PFSK-1 (cell line): Measurements from ENCODE around the gene UBASH3A.
A peak's percentile ranks its signal among the peaks of the same experiment; 100 is the strongest.

Source experiments
- FOXP2 ChIP-seq: optimal IDR thresholded peaks from 2 replicates; pipeline ENCODE3; 2011; ENCODE audit warnings: borderline replicate concordance, control low read depth, inconsistent platforms; ENCODE audit not compliant: insufficient read depth; ENCODE audit errors: extremely low read length, extremely low read depth
- POLR2AphosphoS5 ChIP-seq: IDR thresholded peaks from 2 replicates; pipeline ENCODE4 v1.6.1; 2012; ENCODE audit warnings: low read depth, mild to moderate bottlenecking, control low read depth, low read length, moderate library complexity
- SIN3A ChIP-seq: IDR thresholded peaks from 2 replicates; pipeline ENCODE4 v1.6.1; 2012; ENCODE audit warnings: mild to moderate bottlenecking, low read length, moderate library complexity, borderline replicate concordance; ENCODE audit not compliant: insufficient read depth
- TAF1 ChIP-seq: IDR thresholded peaks from 2 replicates; pipeline ENCODE4 v1.6.1; 2012; ENCODE audit warnings: low read length, control low read depth, borderline replicate concordance; ENCODE audit not compliant: insufficient read depth
- TF ChIP-seq, protein P1 (sequence below), 2 experiments: IDR thresholded peaks; 2 replicates each; pipeline versions ENCODE4 v1.6.1 to v1.8.0; 2011 to 2012; ENCODE audit warnings: low read depth in 2 of 2, low read length in 2 of 2, control low read depth in 1 of 2, inconsistent platforms in 1 of 2, mild to moderate bottlenecking in 1 of 2, moderate library complexity in 1 of 2; ENCODE audit not compliant: insufficient read depth in 1 of 2

UBASH3A gene

DNA sequence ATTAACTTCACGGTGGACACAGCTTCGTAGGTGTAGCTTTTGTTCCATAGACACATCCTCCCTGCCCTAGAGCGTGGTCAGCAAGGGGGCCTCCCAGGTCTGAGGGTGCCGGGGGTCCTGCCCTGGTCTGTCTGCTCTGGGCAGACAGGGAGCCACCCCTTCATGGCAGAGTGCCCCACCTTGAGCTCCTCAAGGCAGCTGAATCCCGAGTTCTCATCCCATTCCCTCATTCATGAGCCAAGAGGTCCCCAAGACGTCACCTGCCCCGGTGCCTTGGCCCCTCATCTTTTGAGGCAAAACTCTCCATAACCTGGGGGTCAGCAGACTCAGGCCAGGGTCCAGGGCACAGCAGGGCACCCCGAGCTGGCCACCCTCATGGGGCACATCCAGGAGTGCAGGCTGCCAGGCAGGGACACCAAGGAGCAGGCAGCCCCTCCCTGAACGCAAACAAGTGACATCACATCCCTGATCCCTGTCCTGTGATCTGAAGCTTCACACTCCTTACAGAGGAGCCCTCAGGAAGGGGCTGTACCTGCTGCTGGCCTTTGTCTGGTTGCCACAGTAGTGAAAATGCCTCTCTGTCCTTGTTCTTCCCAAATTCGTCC lies 23.3 kb downstream of the UBASH3A start:
- TF ChIP-seq FOXP2: no peak

DNA sequence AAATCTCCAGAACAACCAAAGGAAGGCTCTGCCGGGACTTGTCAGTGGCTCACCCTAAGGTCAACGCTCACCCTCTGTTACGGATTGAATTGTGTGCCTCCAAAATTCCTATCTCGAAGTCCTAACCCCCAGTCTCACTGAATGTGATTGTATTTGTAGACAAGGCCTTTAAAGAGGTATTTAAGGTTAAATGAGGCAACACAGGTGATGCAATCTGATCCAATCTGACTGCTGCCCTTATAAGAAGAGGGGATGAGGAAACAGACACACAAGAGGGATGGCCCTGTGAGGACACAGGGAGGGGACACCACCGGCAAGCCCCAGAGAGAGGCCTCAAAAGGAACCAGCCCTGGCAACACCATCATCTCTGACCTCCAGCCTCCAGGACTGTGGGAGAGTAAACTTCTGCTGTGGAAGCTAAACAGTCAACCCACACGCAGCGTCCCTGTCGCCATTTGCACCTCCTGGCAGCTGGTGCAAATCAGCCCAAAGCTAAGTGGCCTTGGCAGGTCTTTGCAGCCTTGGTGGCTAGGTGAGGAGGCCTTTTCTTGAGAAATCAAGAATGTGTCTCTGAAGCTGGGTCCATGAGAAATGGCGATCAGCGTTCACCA lies 24.2 kb downstream of the UBASH3A start:
- TF ChIP-seq, protein P1, sequence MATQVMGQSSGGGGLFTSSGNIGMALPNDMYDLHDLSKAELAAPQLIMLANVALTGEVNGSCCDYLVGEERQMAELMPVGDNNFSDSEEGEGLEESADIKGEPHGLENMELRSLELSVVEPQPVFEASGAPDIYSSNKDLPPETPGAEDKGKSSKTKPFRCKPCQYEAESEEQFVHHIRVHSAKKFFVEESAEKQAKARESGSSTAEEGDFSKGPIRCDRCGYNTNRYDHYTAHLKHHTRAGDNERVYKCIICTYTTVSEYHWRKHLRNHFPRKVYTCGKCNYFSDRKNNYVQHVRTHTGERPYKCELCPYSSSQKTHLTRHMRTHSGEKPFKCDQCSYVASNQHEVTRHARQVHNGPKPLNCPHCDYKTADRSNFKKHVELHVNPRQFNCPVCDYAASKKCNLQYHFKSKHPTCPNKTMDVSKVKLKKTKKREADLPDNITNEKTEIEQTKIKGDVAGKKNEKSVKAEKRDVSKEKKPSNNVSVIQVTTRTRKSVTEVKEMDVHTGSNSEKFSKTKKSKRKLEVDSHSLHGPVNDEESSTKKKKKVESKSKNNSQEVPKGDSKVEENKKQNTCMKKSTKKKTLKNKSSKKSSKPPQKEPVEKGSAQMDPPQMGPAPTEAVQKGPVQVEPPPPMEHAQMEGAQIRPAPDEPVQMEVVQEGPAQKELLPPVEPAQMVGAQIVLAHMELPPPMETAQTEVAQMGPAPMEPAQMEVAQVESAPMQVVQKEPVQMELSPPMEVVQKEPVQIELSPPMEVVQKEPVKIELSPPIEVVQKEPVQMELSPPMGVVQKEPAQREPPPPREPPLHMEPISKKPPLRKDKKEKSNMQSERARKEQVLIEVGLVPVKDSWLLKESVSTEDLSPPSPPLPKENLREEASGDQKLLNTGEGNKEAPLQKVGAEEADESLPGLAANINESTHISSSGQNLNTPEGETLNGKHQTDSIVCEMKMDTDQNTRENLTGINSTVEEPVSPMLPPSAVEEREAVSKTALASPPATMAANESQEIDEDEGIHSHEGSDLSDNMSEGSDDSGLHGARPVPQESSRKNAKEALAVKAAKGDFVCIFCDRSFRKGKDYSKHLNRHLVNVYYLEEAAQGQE (IDR thresholded peaks at IDR 0.05; ENCODE audit: insufficient read depth in 1 of 2, low read depth in 2 of 2, low read length in 2 of 2): no peak
- TF ChIP-seq FOXP2 (no peak), POLR2AphosphoS5 (no peak), TAF1 (no peak), SIN3A (no peak)

DNA sequence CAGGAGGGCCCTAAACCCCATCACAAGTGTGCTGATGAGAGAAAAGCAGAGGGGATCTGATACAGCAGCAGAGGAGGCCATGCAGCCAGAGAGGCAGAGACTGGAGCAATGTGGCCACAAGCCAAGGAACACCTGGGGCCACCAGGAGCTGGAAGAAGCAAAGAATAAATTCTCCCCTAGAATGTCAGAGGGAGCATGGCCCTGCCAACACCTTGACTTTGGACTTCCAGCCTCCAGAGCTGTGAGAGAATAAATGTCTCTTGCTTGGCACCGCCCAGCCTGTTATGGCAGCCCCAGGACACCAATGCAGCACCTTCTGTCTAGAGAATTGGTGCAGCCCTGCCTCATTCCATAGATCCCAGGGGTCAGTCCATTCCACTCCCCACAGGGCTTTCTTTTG lies 25.3 kb downstream of the UBASH3A start:
- TF ChIP-seq POLR2AphosphoS5 (no peak), FOXP2 (no peak), SIN3A (no peak), TAF1 (no peak)
- TF ChIP-seq, protein P1 (IDR thresholded peaks at IDR 0.05; ENCODE audit: insufficient read depth in 1 of 2, low read depth in 2 of 2, low read length in 2 of 2): no peak

DNA sequence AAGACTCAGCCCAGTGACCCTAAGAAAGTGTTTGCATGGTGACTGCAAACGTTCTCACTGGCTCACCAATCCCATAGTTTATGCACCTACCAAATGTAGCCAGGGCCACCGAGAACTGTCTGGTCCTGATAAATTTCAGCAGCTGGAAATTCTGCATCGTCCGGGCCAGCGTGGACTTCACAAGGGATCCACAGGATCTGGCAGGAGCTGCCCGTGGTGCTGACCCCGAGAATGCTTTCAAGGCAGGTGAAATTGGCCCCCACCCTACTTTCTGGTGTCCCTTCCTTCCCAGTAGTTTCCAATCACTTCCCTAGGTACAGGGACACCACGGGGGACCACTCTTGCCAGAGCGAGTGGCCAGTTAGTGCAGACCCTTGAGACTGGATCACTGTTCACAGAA lies 26.2 kb downstream of the UBASH3A start:
- TF ChIP-seq, protein P1 (IDR thresholded peaks at IDR 0.05; ENCODE audit: insufficient read depth in 1 of 2, low read depth in 2 of 2, low read length in 2 of 2): peak; percentile 75 to 89
- TF ChIP-seq TAF1 (no peak), FOXP2 (no peak)

DNA sequence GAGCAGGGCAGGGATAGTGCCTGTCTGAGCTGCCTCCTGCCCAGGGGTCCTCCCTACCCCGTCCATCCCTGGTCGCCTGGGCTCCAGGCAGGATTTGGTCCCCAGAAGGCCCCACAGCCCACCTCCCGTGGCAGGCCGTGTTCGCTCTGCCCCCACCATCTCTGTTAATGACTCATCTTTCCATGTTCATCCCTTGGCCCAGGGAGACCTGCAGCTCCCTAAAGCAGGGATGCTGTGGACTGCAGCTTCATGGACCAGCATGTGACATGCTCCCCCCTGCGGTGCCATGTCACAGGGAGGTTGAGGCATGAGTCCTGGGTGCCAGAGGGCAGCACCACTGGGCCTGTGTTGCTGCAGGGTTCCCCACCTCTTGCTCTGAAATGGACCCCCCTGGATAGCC lies 26.8 kb downstream of the UBASH3A start:
- TF ChIP-seq FOXP2 (no peak), TAF1 (no peak), POLR2AphosphoS5 (no peak), SIN3A (no peak)
- TF ChIP-seq, protein P1 (IDR thresholded peaks at IDR 0.05; ENCODE audit: insufficient read depth in 1 of 2, low read depth in 2 of 2, low read length in 2 of 2): no peak
